HepG2 (cell line): ENCODE data around the gene LCK. TPM values are rescaled to one million over a fixed set of nuclear protein-coding genes. Genes with fewer than 3 reads are reported as not detected.
A peak's percentile ranks its signal among the peaks of the same experiment; 100 is the strongest.

Experiments used
- EEA1 ChIP-seq: sonication (generic); formaldehyde crosslinking; IDR thresholded peaks from 2 replicates; pipeline ENCODE4 v1.5.1; 2020; ENCODE audit warnings: mild to moderate bottlenecking, missing genetic modification reagents, borderline replicate concordance
- HDAC1 ChIP-seq: sonication (generic); formaldehyde crosslinking; IDR thresholded peaks from 2 replicates; pipeline ENCODE4 v1.5.1; 2020; ENCODE audit warnings: mild to moderate bottlenecking, missing genetic modification reagents
- HDAC6 ChIP-seq: fragments of 200-600 bp; sonication (generic); IDR thresholded peaks from 2 replicates; pipeline ENCODE4 v1.7.0; 2017; ENCODE audit warnings: mild to moderate bottlenecking, antibody characterized with exemption, low read length, low read depth
- KAT7 ChIP-seq: IDR thresholded peaks from 2 replicates; pipeline ENCODE4 v1.6.1; 2018; ENCODE audit warnings: borderline replicate concordance, missing compliant biosample characterization
- LBX2 ChIP-seq: sonication (generic); formaldehyde crosslinking; IDR thresholded peaks from 2 replicates; pipeline ENCODE4 v1.5.0; 2020; ENCODE audit warnings: missing genetic modification reagents, mild to moderate bottlenecking, borderline replicate concordance
- NR3C1 ChIP-seq: sonication (generic); formaldehyde crosslinking; IDR thresholded peaks from 2 replicates; pipeline ENCODE4 v1.4.0; 2020; ENCODE audit warnings: missing genetic modification reagents
- PCBP2 ChIP-seq: fragments of 200-400 bp; formaldehyde crosslinking; optimal IDR thresholded peaks from 2 replicates; pipeline ENCODE3; 2018; ENCODE audit warnings: low read length, low read depth; ENCODE audit not compliant: poor library complexity, severe bottlenecking
- TBP ChIP-seq: sonication (generic); formaldehyde crosslinking; IDR thresholded peaks from 2 replicates; pipeline ENCODE4 v1.5.0; 2020; ENCODE audit warnings: missing genetic modification reagents
- ZHX2 ChIP-seq, 2 experiments: sonication (generic) in 1 of 2; formaldehyde crosslinking in 1 of 2; IDR thresholded peaks; 2 replicates each; pipeline versions ENCODE4 v1.6.1 to v1.9.0; 2014 to 2022; ENCODE audit warnings: antibody characterized with exemption in 1 of 2, borderline replicate concordance in 1 of 2, inconsistent platforms in 1 of 2, low read depth in 1 of 2, missing genetic modification reagents in 1 of 2
- ZMYM4 ChIP-seq: sonication (generic); formaldehyde crosslinking; IDR thresholded peaks from 2 replicates; pipeline ENCODE4 v1.8.1; 2023; ENCODE audit warnings: mild to moderate bottlenecking, missing genetic modification reagents
- ZNF335 ChIP-seq: sonication (generic); formaldehyde crosslinking; IDR thresholded peaks from 2 replicates; pipeline ENCODE4 v1.4.0; 2020; ENCODE audit warnings: missing genetic modification reagents
- ZNF484 ChIP-seq: sonication (generic); formaldehyde crosslinking; IDR thresholded peaks from 2 replicates; pipeline ENCODE4 v1.5.1; 2020; ENCODE audit warnings: mild to moderate bottlenecking, low read depth, missing genetic modification reagents, borderline replicate concordance
- ZNF547 ChIP-seq: sonication (generic); formaldehyde crosslinking; IDR thresholded peaks from 2 replicates; pipeline ENCODE4 v1.5.1; 2020; ENCODE audit warnings: mild to moderate bottlenecking, missing genetic modification reagents
- ZNF776 ChIP-seq: sonication (generic); formaldehyde crosslinking; IDR thresholded peaks from 2 replicates; pipeline ENCODE4 v1.4.0; 2020; ENCODE audit warnings: mild to moderate bottlenecking, missing genetic modification reagents
- polyA plus RNA-seq, 8 experiments: library from polyadenylated mRNA; depleted of rRNA in 3 of 8; stranded (reverse) in 7 of 8; unstranded in 1 of 8; fragments of >200 nt; fragmentation: Illumina TruSeq in 4 of 8; extraction: Trizol in 4 of 8; gene quantifications; 2 replicates each; pipeline versions ENCODE4 v1.2.1 to v1.2.3, GENCODE V29; 2011 to 2016; ENCODE audit warnings: low read depth in 4 of 8, missing spikeins in 1 of 8, mixed read lengths in 1 of 8; ENCODE audit not compliant: insufficient read depth in 1 of 8
- total RNA-seq, 5 experiments: library from RNA; depleted of rRNA; stranded (reverse); fragments of >200 nt; fragmentation: Illumina TruSeq; extraction: Trizol; gene quantifications; 2 replicates each; pipeline ENCODE4 v1.2.3, GENCODE V29; 2016; ENCODE audit warnings: low read depth in 1 of 5
- TF ChIP-seq, protein P1 (sequence below): sonication (generic); formaldehyde crosslinking; IDR thresholded peaks from 2 replicates; pipeline ENCODE4 v1.4.0; 2020; ENCODE audit warnings: missing genetic modification reagents, borderline replicate concordance
- TF ChIP-seq, protein P2 (sequence below), 2 experiments: IDR thresholded peaks; 2 replicates each; pipeline ENCODE4 v1.6.1; 2011 to 2012; ENCODE audit warnings: low read length in 2 of 2, borderline replicate concordance in 1 of 2, low read depth in 1 of 2, mild to moderate bottlenecking in 1 of 2, moderate library complexity in 1 of 2

LCK gene
- total and polyA plus RNA-seq, 2 of the 13 experiments (the other 11 are each of a cell fraction or from before 2014, with no cell fraction given), result 0.93 to 1.8 TPM

- TF ChIP-seq ZNF335 (CRISPR knock-in tag), result peak; percentile 86; the same call in 1 of the 2 replicates
- no peak for TF ChIP-seq PCBP2
- no peak for TF ChIP-seq EEA1 (CRISPR knock-in tag)
- no peak for TF ChIP-seq TBP
- no peak for TF ChIP-seq ZNF776
- no peak for TF ChIP-seq NR3C1 (CRISPR knock-in tag)
- TF ChIP-seq, protein P1, sequence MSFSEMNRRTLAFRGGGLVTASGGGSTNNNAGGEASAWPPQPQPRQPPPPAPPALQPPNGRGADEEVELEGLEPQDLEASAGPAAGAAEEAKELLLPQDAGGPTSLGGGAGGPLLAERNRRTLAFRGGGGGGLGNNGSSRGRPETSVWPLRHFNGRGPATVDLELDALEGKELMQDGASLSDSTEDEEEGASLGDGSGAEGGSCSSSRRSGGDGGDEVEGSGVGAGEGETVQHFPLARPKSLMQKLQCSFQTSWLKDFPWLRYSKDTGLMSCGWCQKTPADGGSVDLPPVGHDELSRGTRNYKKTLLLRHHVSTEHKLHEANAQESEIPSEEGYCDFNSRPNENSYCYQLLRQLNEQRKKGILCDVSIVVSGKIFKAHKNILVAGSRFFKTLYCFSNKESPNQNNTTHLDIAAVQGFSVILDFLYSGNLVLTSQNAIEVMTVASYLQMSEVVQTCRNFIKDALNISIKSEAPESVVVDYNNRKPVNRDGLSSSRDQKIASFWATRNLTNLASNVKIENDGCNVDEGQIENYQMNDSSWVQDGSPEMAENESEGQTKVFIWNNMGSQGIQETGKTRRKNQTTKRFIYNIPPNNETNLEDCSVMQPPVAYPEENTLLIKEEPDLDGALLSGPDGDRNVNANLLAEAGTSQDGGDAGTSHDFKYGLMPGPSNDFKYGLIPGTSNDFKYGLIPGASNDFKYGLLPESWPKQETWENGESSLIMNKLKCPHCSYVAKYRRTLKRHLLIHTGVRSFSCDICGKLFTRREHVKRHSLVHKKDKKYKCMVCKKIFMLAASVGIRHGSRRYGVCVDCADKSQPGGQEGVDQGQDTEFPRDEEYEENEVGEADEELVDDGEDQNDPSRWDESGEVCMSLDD, result no peak
- TF ChIP-seq ZNF484, result no peak
- no peak for TF ChIP-seq LBX2 (CRISPR knock-in tag)
- TF ChIP-seq HDAC1, result peak; percentile 85
- no peak for TF ChIP-seq ZNF547 (CRISPR knock-in tag)
- no peak for TF ChIP-seq ZHX2 (IDR thresholded peaks at IDR 0.05; ENCODE audit: low read depth)
- TF ChIP-seq ZHX2 (CRISPR knock-in tag; IDR thresholded peaks at IDR 0.05; ENCODE audit: borderline replicate concordance), result no peak
- no peak for TF ChIP-seq KAT7
- no peak for TF ChIP-seq HDAC6
- TF ChIP-seq, protein P2, sequence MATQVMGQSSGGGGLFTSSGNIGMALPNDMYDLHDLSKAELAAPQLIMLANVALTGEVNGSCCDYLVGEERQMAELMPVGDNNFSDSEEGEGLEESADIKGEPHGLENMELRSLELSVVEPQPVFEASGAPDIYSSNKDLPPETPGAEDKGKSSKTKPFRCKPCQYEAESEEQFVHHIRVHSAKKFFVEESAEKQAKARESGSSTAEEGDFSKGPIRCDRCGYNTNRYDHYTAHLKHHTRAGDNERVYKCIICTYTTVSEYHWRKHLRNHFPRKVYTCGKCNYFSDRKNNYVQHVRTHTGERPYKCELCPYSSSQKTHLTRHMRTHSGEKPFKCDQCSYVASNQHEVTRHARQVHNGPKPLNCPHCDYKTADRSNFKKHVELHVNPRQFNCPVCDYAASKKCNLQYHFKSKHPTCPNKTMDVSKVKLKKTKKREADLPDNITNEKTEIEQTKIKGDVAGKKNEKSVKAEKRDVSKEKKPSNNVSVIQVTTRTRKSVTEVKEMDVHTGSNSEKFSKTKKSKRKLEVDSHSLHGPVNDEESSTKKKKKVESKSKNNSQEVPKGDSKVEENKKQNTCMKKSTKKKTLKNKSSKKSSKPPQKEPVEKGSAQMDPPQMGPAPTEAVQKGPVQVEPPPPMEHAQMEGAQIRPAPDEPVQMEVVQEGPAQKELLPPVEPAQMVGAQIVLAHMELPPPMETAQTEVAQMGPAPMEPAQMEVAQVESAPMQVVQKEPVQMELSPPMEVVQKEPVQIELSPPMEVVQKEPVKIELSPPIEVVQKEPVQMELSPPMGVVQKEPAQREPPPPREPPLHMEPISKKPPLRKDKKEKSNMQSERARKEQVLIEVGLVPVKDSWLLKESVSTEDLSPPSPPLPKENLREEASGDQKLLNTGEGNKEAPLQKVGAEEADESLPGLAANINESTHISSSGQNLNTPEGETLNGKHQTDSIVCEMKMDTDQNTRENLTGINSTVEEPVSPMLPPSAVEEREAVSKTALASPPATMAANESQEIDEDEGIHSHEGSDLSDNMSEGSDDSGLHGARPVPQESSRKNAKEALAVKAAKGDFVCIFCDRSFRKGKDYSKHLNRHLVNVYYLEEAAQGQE (IDR thresholded peaks at IDR 0.05; ENCODE audit: borderline replicate concordance in 1 of 2, low read depth in 1 of 2, low read length in 2 of 2), result peak in 1 of 2 experiments; percentile 67; a peak in 2 of 4 replicates
- no peak; the same call in 1 of the 2 replicates for TF ChIP-seq ZMYM4
Measured at GRCh38 chr1:32321712-32322291, 70.7 kb downstream of the LCK start (continued).
